ENCODE data around the gene MYMX. TPM values are rescaled to one million over a fixed set of nuclear protein-coding genes. Genes with fewer than 3 reads are reported as not detected.

MYMX gene
- total RNA-seq, 1 experiment from 2014 or later: not detected

GRCh38 chr6:44177691-44178423 lies 38.9 kb upstream of the MYMX start:
- H3K4me3 ChIP-seq (replicated peaks in 1 of 2; ENCODE audit: low read depth in 1 of 2, low read length in 2 of 2): no peak overlapping the region
- ATAC-seq: no peak
- intact Hi-C loops (cut with micrococcal nuclease): no loop called here
- no peaks in the 10 kb centered on the region for H4K20me1 ChIP-seq (ENCODE audit: insufficient read depth)
- H3K79me2 ChIP-seq (ENCODE audit: insufficient read depth, low read length): no peaks in the 10 kb centered on the region
- CTCF ChIA-PET: no interaction called here
- no peak overlapping the region for H2AFZ ChIP-seq (ENCODE audit: low read depth, low read length, poor library complexity, severe bottlenecking)
- H3K27ac ChIP-seq (ENCODE audit: low read depth, low read length): no peak overlapping the region
- RAD21 ChIA-PET (ENCODE audit: low non-redundant PET in 1 of 2, low total read pairs in 2 of 2, uncharacterized antibody in 2 of 2, unreplicated experiment in 2 of 2): no interaction called here
- H3K9me2 ChIP-seq (ENCODE audit: insufficient read depth): no peaks in the 10 kb centered on the region
- no peak for DNase-seq (ENCODE audit: low read depth, low spot score)
- H3K9ac ChIP-seq (ENCODE audit: low read length): no peak overlapping the region
- no peaks in the 10 kb centered on the region for H3K9me3 ChIP-seq (ENCODE audit: control insufficient read depth in 1 of 2, insufficient read depth in 1 of 2, low read depth in 1 of 2, low read length in 2 of 2)
- BruUV-seq (replicated peaks): no TSS peak
- no peaks in the 10 kb centered on the region for H3K36me3 ChIP-seq (ENCODE audit: control insufficient read depth in 1 of 2, insufficient read depth in 2 of 2, low read length in 2 of 2)
- no peaks in the 10 kb centered on the region for H3K27me3 ChIP-seq (ENCODE audit: insufficient read depth, low read length)
- H3K4me1 ChIP-seq (ENCODE audit: control insufficient read depth in 1 of 2, insufficient read depth in 2 of 2, low read length in 2 of 2): peaks cover 3 to 24% of the 10 kb centered on the region in 2 experiments; a peak in 3 of 4 replicates
- POLR2A ChIA-PET: no interaction called here
- no peak overlapping the region for H3K4me2 ChIP-seq (ENCODE audit: low read length)
- TF ChIP-seq YY1 (IDR thresholded peaks at IDR 0.05; ENCODE audit: extremely low read depth, insufficient replicate concordance, low read depth, low read length): no peak
- TF ChIP-seq CTCF (IDR thresholded peaks at IDR 0.05 in 2 of 3, conservative IDR thresholded peaks at IDR 0.05 in 1 of 3; ENCODE audit: borderline replicate concordance in 1 of 3, insufficient read depth in 1 of 3, low read depth in 2 of 3, low read length in 2 of 3): no peak
- TF ChIP-seq POLR2AphosphoS5 (IDR thresholded peaks at IDR 0.05; ENCODE audit: low read depth, low read length): no peak
- no peak for TF ChIP-seq FOSL1 (IDR thresholded peaks at IDR 0.05; ENCODE audit: low read depth)
- no peak for TF ChIP-seq MAX (IDR thresholded peaks at IDR 0.05)
- no peak for TF ChIP-seq CEBPB (IDR thresholded peaks at IDR 0.05; ENCODE audit: low read depth)
